Heart left ventricle (tissue), 13 donors: ENCODE results near the gene XKR7.

Source experiments
- POLR2A ChIP-seq, 2 donors: fragments of 450-650 bp; IDR thresholded peaks; one replicate each; pipeline ENCODE4 v1.6.1; 2017; ENCODE audit warnings: antibody characterized with exemption in 2 of 2, mild to moderate bottlenecking in 2 of 2, moderate library complexity in 2 of 2
- TF ChIP-seq, protein P1 (sequence below), 12 donors: fragments of 200-600 bp; sonication (generic) in 4 of 12; IDR thresholded peaks; one replicate each; pipeline versions ENCODE4 v1.5.0 to v1.8.0; 2018 to 2022; ENCODE audit warnings: antibody characterized with exemption in 12 of 12, mild to moderate bottlenecking in 5 of 12
- donor health status: ischemic (EF 13 %, LVEDD 7.1; RV severe dilation, severe dysfunction).
- donor health status: DM: no; HTN: yes; CAD: no.
- donor health status: DM: no; HTN: no; CAD: no.
- donor health status: ischemic (EF 25% LVEDD 6.9; RV normal size, moderate dysfunction).
- donor health status: ischemic (EF 25% LVEDD 5.7; RV mildly dilated, moderate dysfunction).
- donor health status: ischemic (EF 35%, LVEDD 5.7; RV mildly dilated, moderate dysfunction).
- donor health status: nonischemic (EF 11% LVEDD 7.7; RV severe dilation, severe dysfunction).
- donor health status: DM: yes; HTN: yes; CAD: no.
- donor health status: PGD.
- donor health status: ischemic (EF 29% LVEDD 5.4; RV normal size, mild dysfunction).
- donor health status: nonischemic (EF 23%, LVEDD 6.1; RV moderate dilation, normal function).

DNA sequence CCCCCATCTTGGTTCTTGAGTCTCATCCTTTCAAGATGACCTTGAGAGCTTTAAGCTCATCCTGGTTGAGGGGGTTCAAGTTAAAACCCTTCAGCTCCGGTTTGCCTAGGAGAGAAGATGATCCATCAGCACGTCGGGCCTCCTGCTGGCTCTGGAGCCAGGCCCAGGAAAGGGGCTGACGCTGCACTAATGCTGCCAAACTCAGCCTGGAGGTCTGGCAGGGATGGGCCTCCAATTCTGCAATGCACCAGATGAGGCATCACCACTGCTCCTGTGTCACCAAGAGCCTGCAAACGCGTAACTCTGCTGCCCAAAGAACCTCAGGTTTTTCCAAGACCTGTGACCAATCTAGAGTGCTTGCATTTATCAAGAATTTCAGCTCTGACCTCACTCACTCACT lies 22.2 kb upstream of the XKR7 start:
- no peak for TF ChIP-seq POLR2A (IDR thresholded peaks at IDR 0.05)
- TF ChIP-seq, protein P1, sequence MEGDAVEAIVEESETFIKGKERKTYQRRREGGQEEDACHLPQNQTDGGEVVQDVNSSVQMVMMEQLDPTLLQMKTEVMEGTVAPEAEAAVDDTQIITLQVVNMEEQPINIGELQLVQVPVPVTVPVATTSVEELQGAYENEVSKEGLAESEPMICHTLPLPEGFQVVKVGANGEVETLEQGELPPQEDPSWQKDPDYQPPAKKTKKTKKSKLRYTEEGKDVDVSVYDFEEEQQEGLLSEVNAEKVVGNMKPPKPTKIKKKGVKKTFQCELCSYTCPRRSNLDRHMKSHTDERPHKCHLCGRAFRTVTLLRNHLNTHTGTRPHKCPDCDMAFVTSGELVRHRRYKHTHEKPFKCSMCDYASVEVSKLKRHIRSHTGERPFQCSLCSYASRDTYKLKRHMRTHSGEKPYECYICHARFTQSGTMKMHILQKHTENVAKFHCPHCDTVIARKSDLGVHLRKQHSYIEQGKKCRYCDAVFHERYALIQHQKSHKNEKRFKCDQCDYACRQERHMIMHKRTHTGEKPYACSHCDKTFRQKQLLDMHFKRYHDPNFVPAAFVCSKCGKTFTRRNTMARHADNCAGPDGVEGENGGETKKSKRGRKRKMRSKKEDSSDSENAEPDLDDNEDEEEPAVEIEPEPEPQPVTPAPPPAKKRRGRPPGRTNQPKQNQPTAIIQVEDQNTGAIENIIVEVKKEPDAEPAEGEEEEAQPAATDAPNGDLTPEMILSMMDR (IDR thresholded peaks at IDR 0.05), result no peak
